Activated CD4-positive, CD25-positive, alpha-beta regulatory T cell treated with anti-CD3 and anti-CD28 coated beads, Interleukin-2, amount 50 U/mL, for 72 hours (primary cell): ENCODE results near the gene BIRC6.
"Not testable (repeated sequence)": the region's sequence is repeated elsewhere in the genome, so short reads cannot be mapped to it uniquely, and the experiment has no call there.

ENCODE experiments used
- DNase-seq: peaks from one replicate; pipeline ENCODE4 v3.0.0; 2021

The BIRC6 gene

GRCh38 chr2:32623311-32623706, 266.5 kb downstream of the BIRC6 start:
- DNase-seq, result no peak

GRCh38 chr2:32624812-32625211, 268.0 kb downstream of the BIRC6 start:
- DNase-seq, result no peak

GRCh38 chr2:32626639-32627221, 269.9 kb downstream of the BIRC6 start:
- DNase-seq, result no peak

GRCh38 chr2:32627441-32627813, 270.6 kb downstream of the BIRC6 start:
- peak; percentile 37 for DNase-seq

- DNase-seq, result peak; percentile 93
These were observed 271.2 kb downstream of the BIRC6 start, which contains the start of gene TTC27 for GRCh38 chr2:32627814-32628579. TTC27 (plus strand) TSS chr2:32628050; CDS start chr2:32628293, 243 bp downstream.

GRCh38 chr2:32632089-32632488, 275.3 kb downstream of the BIRC6 start:
- DNase-seq, result no peak

- no peak for DNase-seq
These were observed 276.2 kb downstream of the BIRC6 start for GRCh38 chr2:32633040-32633439.

GRCh38 chr2:32638548-32638947, 281.7 kb downstream of the BIRC6 start:
- DNase-seq, result not testable (repeated sequence)

GRCh38 chr2:32641180-32641579, 284.4 kb downstream of the BIRC6 start:
- no peak for DNase-seq

GRCh38 chr2:32647180-32647651, 290.4 kb downstream of the BIRC6 start:
- DNase-seq, result no peak

GRCh38 chr2:32652555-32653209, 295.9 kb downstream of the BIRC6 start:
- no peak for DNase-seq

- DNase-seq, result no peak
These were observed 299.2 kb downstream of the BIRC6 start for GRCh38 chr2:32656069-32656468.

- no peak for DNase-seq
These were observed 307.0 kb downstream of the BIRC6 start for GRCh38 chr2:32663864-32664263.

GRCh38 chr2:32666704-32667103, 309.9 kb downstream of the BIRC6 start:
- DNase-seq, result no peak

- DNase-seq, result no peak
These were observed 311.4 kb downstream of the BIRC6 start for GRCh38 chr2:32668254-32668653.
